ENCODE measurements around the gene LYSMD2. TPM values are rescaled to one million over a fixed set of nuclear protein-coding genes. Genes with fewer than 3 reads are reported as not detected.

LYSMD2 gene
- total RNA-seq, 6 experiments from 2014 or later = 5.0 to 17.4 (median 8.4) TPM

DNA sequence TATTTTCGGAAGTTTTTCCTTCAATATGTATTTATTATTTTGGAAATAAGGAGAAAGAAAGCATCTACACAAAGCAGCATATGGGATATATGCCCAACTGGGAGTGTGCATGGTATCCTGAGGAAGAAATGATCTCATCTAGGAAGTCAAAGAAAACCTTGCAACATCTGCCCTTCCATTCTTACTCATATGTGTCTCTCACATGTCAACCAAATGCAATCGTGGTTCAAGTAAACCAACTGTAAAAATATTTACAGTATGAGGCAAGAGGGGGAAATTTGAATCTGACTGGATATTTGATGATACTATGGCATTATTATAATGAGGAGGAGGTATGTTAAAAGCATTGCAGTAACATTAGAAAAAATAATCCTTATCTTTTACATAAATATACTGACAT is 59.4 kb downstream of the LYSMD2 start:
- Histone ChIP-seq H3K4me1 (peaks cover 0 to 6% (median 0%) of the 10 kb centered on the region in 4 donors), H3K36me3 (no peaks in the 10 kb centered on the region), H3K27me3 (peaks cover 0 to 12% of the 10 kb centered on the region in 2 donors), H3K4me3 (no peak overlapping the region), H3K27ac (no peak overlapping the region), H3K9me3 (no peaks in the 10 kb centered on the region)
- 35% methylated on average over 2 of the region's 2 CpGs for WGBS (ENCODE audit: insufficient coverage, low coverage, low lambda C conversion rate, missing lambda C conversion rate)
- DNase-seq (no peak), ATAC-seq (no peak)
- TF ChIP-seq, protein P1, sequence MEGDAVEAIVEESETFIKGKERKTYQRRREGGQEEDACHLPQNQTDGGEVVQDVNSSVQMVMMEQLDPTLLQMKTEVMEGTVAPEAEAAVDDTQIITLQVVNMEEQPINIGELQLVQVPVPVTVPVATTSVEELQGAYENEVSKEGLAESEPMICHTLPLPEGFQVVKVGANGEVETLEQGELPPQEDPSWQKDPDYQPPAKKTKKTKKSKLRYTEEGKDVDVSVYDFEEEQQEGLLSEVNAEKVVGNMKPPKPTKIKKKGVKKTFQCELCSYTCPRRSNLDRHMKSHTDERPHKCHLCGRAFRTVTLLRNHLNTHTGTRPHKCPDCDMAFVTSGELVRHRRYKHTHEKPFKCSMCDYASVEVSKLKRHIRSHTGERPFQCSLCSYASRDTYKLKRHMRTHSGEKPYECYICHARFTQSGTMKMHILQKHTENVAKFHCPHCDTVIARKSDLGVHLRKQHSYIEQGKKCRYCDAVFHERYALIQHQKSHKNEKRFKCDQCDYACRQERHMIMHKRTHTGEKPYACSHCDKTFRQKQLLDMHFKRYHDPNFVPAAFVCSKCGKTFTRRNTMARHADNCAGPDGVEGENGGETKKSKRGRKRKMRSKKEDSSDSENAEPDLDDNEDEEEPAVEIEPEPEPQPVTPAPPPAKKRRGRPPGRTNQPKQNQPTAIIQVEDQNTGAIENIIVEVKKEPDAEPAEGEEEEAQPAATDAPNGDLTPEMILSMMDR (IDR thresholded peaks at IDR 0.05) = no peak
- intact Hi-C loops (cut with DNase I) = no loop called here

GRCh38 chr15:51677452-51677851 is 60.0 kb downstream of the LYSMD2 start:
- peaks cover 0 to 6% of the 10 kb centered on the region in 2 donors for H3K27me3 ChIP-seq
- intact Hi-C loops (cut with DNase I) = no loop called here
- no peak overlapping the region for H3K27ac ChIP-seq
- H3K36me3 ChIP-seq = no peaks in the 10 kb centered on the region
- ATAC-seq = no peak
- H3K9me3 ChIP-seq = no peaks in the 10 kb centered on the region
- no peak for TF ChIP-seq POLR2A (IDR thresholded peaks at IDR 0.05)
- TF ChIP-seq, protein P1 (IDR thresholded peaks at IDR 0.05) = no peak
- WGBS (ENCODE audit: insufficient coverage, low coverage, low lambda C conversion rate, missing lambda C conversion rate) = 62% methylated on average over 2 of the region's 2 CpGs
- H3K4me3 ChIP-seq = no peak overlapping the region
- H3K4me1 ChIP-seq = peaks cover 0 to 6% (median 0%) of the 10 kb centered on the region in 4 donors
- DNase-seq = no peak

GRCh38 chr15:51677021-51677420 is 60.4 kb downstream of the LYSMD2 start:
- no peak for TF ChIP-seq POLR2A (IDR thresholded peaks at IDR 0.05)
- TF ChIP-seq, protein P1 (IDR thresholded peaks at IDR 0.05) = no peak
- H3K4me1 ChIP-seq = peaks cover 0 to 6% (median 0%) of the 10 kb centered on the region in 4 donors
- H3K36me3 ChIP-seq = no peaks in the 10 kb centered on the region
- H3K4me3 ChIP-seq = no peak overlapping the region
- H3K27ac ChIP-seq = no peak overlapping the region
- DNase-seq = no peak
- H3K27me3 ChIP-seq = peaks cover 0 to 6% of the 10 kb centered on the region in 2 donors
- intact Hi-C loops (cut with DNase I) = no loop called here
- WGBS (ENCODE audit: insufficient coverage, low coverage, low lambda C conversion rate, missing lambda C conversion rate) = 80% methylated on average over 1 of the region's 1 CpG
- no peaks in the 10 kb centered on the region for H3K9me3 ChIP-seq
- ATAC-seq = no peak

DNA sequence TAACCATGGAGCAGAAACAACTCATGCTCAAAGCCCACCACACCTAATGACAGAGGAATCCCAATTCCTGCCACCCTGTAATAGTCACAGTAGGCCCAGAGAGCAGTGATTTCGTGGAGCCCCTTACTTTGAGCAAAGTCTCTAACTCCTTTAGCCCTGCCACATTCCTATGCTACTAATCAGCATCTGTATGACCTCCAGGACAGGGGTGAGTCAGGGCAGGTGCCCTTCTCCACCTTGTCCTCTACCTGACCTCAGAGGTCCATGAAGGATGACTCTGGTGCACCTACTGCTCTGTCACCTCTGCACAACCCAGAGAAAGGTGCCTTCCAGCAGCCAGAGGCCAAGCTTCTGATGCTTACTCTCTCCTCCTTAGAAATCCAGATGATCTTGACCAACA is 62.2 kb downstream of the LYSMD2 start:
- 13% methylated on average over 1 of the region's 1 CpG for WGBS (ENCODE audit: insufficient coverage, low coverage, low lambda C conversion rate, missing lambda C conversion rate)
- Histone ChIP-seq H3K9me3 (no peaks in the 10 kb centered on the region), H3K27me3 (no peaks in the 10 kb centered on the region), H3K36me3 (no peaks in the 10 kb centered on the region), H3K4me3 (no peak overlapping the region), H3K4me1 (no peaks in the 10 kb centered on the region), H3K27ac (no peak overlapping the region)
- intact Hi-C loops (cut with DNase I) = no loop called here
- TF ChIP-seq, protein P1 (IDR thresholded peaks at IDR 0.05) = no peak
- TF ChIP-seq POLR2A (IDR thresholded peaks at IDR 0.05) = no peak
- ATAC-seq = no peak
- no peak for DNase-seq

Other genes with a start within 250 kb of the LYSMD2 start
- gene DMXL2, start 114.9 kb downstream of the LYSMD2 start, total RNA-seq = 10 to 100 TPM in 5 of 6 experiments, 1 to 10 TPM in 1; 8.8 to 16.1 (median 12.7) TPM
- gene SCG3, start 56.2 kb downstream of the LYSMD2 start, total RNA-seq = not detected
- 1 to 10 TPM; 1.1 to 2.5 (median 1.3) TPM for gene TMOD2, start 13.9 kb upstream of the LYSMD2 start, total RNA-seq
- 10 to 100 TPM; 15.0 to 32.2 (median 20.6) TPM for gene TMOD3, start 92.0 kb upstream of the LYSMD2 start, total RNA-seq
- 10 to 100 TPM in 4 of 6 experiments, 1 to 10 TPM in 2; 8.9 to 20.6 (median 11.9) TPM for gene LEO1, start 234.1 kb upstream of the LYSMD2 start, total RNA-seq

All from right lobe of liver (tissue), 6 donors.